GM23338 (cell line): Measurements from ENCODE around the gene RNF180. TPM values are rescaled to one million over a fixed set of nuclear protein-coding genes. Genes with fewer than 3 reads are reported as not detected.

Source experiments
- ATAC-seq: fragments of 200-7000 bp; cut with Tn5 transposase; 3 replicates; pipeline ENCODE4 v1.9.1; 2020
- DNase-seq: peaks from one replicate; pipeline ENCODE4 v3.0.0-alpha.2; 2015; ENCODE audit warnings: low spot score
- H2AFZ ChIP-seq: fragments of 200-600 bp; sonication (generic); 2 replicates; pipeline ENCODE4 v1.8.0; 2016; ENCODE audit warnings: antibody characterized with exemption, mild to moderate bottlenecking, moderate library complexity
- H3F3A ChIP-seq: fragments of 200-600 bp; sonication (generic); replicated peaks from 2 replicates; pipeline ENCODE4 v1.8.0; 2017; ENCODE audit warnings: antibody characterized with exemption, mixed run types, low read depth
- H3K27ac ChIP-seq: fragments of 200-600 bp; sonication (generic); 2 replicates; pipeline ENCODE4 v1.6.1; 2016; ENCODE audit warnings: low read depth
- H3K27me3 ChIP-seq: fragments of 200-600 bp; sonication (generic); 2 replicates; pipeline ENCODE4 v1.8.0; 2016; ENCODE audit warnings: mild to moderate bottlenecking, mixed run types, moderate library complexity; ENCODE audit not compliant: insufficient read depth
- H3K36me3 ChIP-seq: fragments of 200-600 bp; sonication (generic); 2 replicates; pipeline ENCODE4 v1.8.0; 2016; ENCODE audit warnings: mild to moderate bottlenecking; ENCODE audit not compliant: insufficient read depth
- H3K4me1 ChIP-seq: fragments of 200-600 bp; sonication (generic); 2 replicates; pipeline ENCODE4 v1.8.0; 2016; ENCODE audit warnings: mild to moderate bottlenecking, moderate library complexity; ENCODE audit not compliant: insufficient read depth
- H3K4me2 ChIP-seq: fragments of 200-600 bp; sonication (generic); 2 replicates; pipeline ENCODE4 v1.7.1; 2017; ENCODE audit warnings: mixed run types
- H3K4me3 ChIP-seq: fragments of 200-600 bp; sonication (generic); 2 replicates; pipeline ENCODE4 v1.6.1; 2016; ENCODE audit warnings: mixed run types
- H3K79me2 ChIP-seq: fragments of 200-600 bp; sonication (generic); replicated peaks from 2 replicates; pipeline ENCODE4 v1.8.0; 2017; ENCODE audit warnings: mild to moderate bottlenecking; ENCODE audit not compliant: insufficient read depth
- H3K9me2 ChIP-seq: fragments of 200-600 bp; sonication (generic); 2 replicates; pipeline ENCODE4 v1.8.0; 2017; ENCODE audit not compliant: insufficient read depth
- H4K20me1 ChIP-seq: fragments of 200-600 bp; sonication (generic); replicated peaks from 2 replicates; pipeline ENCODE4 v1.8.0; 2017; ENCODE audit warnings: mild to moderate bottlenecking; ENCODE audit not compliant: insufficient read depth
- H3K27ac Mint-ChIP-seq: 2 replicates; pipeline ENCODE4 v1.8.0; 2020; ENCODE audit warnings: inconsistent platforms, mild to moderate bottlenecking, moderate library complexity, mixed read lengths
- H3K27me3 Mint-ChIP-seq: 3 replicates; pipeline ENCODE4 v1.8.0; 2022; ENCODE audit warnings: low read depth, mild to moderate bottlenecking, moderate library complexity, mixed read lengths, inconsistent platforms; ENCODE audit not compliant: insufficient read depth, poor library complexity
- H3K36me3 Mint-ChIP-seq: 3 replicates; pipeline ENCODE4 v1.8.0; 2021; ENCODE audit warnings: low read depth, mild to moderate bottlenecking, inconsistent platforms, moderate library complexity, mixed read lengths
- H3K4me1 Mint-ChIP-seq: 3 replicates; pipeline ENCODE4 v1.8.0; 2020; ENCODE audit warnings: mild to moderate bottlenecking, inconsistent platforms, mixed read lengths
- H3K4me3 Mint-ChIP-seq: 3 replicates; pipeline ENCODE4 v1.8.0; 2021; ENCODE audit warnings: moderate library complexity, mild to moderate bottlenecking, inconsistent platforms, mixed read lengths
- H3K9me3 Mint-ChIP-seq: 3 replicates; pipeline ENCODE4 v1.8.0; 2020; ENCODE audit warnings: moderate library complexity, mild to moderate bottlenecking, inconsistent platforms, mixed read lengths
- CREB1 ChIP-seq: fragments of 250-450 bp; sonication (Bioruptor Pico); IDR thresholded peaks from 2 replicates; pipeline ENCODE4 v1.5.0; 2020; ENCODE audit warnings: low read depth, mild to moderate bottlenecking, moderate library complexity
- CTCF ChIP-seq, 2 experiments: fragments of 200-600 bp in 1 of 2; sonication (generic) in 1 of 2; conservative IDR thresholded peaks; 2 replicates each; pipeline versions ENCODE4 v1.5.1 to v1.6.1; 2016 to 2017; ENCODE audit warnings: antibody characterized with exemption in 2 of 2, low read depth in 2 of 2, mild to moderate bottlenecking in 2 of 2, moderate library complexity in 1 of 2
- EZH2 ChIP-seq: fragments of 200-600 bp; sonication (generic); IDR thresholded peaks from one replicate; pipeline ENCODE4 v1.8.0; 2017; ENCODE audit warnings: antibody characterized with exemption, mild to moderate bottlenecking, low read depth; ENCODE audit not compliant: unreplicated experiment
- EZH2phosphoT487 ChIP-seq: fragments of 200-600 bp; sonication (generic); IDR thresholded peaks from one replicate; pipeline ENCODE4 v1.8.1; 2018; ENCODE audit warnings: antibody characterized with exemption; ENCODE audit not compliant: unreplicated experiment
- POLR2AphosphoS5 ChIP-seq: IDR thresholded peaks from 2 replicates; pipeline ENCODE4 v1.6.1; 2016; ENCODE audit warnings: antibody characterized with exemption, low read depth
- REST ChIP-seq: IDR thresholded peaks from one replicate; pipeline ENCODE4 v1.6.1; 2018; ENCODE audit warnings: antibody characterized with exemption; ENCODE audit not compliant: unreplicated experiment
- polyA plus RNA-seq: library from polyadenylated mRNA; unstranded; fragments of >200 nt; fragmentation: Nextera tagmentation; extraction: Ambion mirVana; gene quantifications from 2 replicates; pipeline ENCODE4 v1.2.1, GENCODE V29; 2016
- total RNA-seq: library from RNA; depleted of rRNA; stranded (reverse); fragments of >200 nt; shearing (Covaris generic); gene quantifications from 2 replicates; pipeline ENCODE4 v1.2.3, GENCODE V29; 2014
- TF ChIP-seq, protein P1 (sequence below): fragments of 250-450 bp; sonication (Bioruptor Pico); IDR thresholded peaks from 2 replicates; pipeline ENCODE4 v1.5.0; 2020; ENCODE audit warnings: mild to moderate bottlenecking, moderate library complexity

RNF180 gene
- total and polyA plus RNA-seq, 2 experiments from 2014 or later: 2.0 to 4.2 TPM

- TF ChIP-seq EZH2phosphoT487: no peak
- no peak for TF ChIP-seq CTCF (conservative IDR thresholded peaks at IDR 0.05; ENCODE audit: low read depth in 2 of 2)
- TF ChIP-seq, protein P1, sequence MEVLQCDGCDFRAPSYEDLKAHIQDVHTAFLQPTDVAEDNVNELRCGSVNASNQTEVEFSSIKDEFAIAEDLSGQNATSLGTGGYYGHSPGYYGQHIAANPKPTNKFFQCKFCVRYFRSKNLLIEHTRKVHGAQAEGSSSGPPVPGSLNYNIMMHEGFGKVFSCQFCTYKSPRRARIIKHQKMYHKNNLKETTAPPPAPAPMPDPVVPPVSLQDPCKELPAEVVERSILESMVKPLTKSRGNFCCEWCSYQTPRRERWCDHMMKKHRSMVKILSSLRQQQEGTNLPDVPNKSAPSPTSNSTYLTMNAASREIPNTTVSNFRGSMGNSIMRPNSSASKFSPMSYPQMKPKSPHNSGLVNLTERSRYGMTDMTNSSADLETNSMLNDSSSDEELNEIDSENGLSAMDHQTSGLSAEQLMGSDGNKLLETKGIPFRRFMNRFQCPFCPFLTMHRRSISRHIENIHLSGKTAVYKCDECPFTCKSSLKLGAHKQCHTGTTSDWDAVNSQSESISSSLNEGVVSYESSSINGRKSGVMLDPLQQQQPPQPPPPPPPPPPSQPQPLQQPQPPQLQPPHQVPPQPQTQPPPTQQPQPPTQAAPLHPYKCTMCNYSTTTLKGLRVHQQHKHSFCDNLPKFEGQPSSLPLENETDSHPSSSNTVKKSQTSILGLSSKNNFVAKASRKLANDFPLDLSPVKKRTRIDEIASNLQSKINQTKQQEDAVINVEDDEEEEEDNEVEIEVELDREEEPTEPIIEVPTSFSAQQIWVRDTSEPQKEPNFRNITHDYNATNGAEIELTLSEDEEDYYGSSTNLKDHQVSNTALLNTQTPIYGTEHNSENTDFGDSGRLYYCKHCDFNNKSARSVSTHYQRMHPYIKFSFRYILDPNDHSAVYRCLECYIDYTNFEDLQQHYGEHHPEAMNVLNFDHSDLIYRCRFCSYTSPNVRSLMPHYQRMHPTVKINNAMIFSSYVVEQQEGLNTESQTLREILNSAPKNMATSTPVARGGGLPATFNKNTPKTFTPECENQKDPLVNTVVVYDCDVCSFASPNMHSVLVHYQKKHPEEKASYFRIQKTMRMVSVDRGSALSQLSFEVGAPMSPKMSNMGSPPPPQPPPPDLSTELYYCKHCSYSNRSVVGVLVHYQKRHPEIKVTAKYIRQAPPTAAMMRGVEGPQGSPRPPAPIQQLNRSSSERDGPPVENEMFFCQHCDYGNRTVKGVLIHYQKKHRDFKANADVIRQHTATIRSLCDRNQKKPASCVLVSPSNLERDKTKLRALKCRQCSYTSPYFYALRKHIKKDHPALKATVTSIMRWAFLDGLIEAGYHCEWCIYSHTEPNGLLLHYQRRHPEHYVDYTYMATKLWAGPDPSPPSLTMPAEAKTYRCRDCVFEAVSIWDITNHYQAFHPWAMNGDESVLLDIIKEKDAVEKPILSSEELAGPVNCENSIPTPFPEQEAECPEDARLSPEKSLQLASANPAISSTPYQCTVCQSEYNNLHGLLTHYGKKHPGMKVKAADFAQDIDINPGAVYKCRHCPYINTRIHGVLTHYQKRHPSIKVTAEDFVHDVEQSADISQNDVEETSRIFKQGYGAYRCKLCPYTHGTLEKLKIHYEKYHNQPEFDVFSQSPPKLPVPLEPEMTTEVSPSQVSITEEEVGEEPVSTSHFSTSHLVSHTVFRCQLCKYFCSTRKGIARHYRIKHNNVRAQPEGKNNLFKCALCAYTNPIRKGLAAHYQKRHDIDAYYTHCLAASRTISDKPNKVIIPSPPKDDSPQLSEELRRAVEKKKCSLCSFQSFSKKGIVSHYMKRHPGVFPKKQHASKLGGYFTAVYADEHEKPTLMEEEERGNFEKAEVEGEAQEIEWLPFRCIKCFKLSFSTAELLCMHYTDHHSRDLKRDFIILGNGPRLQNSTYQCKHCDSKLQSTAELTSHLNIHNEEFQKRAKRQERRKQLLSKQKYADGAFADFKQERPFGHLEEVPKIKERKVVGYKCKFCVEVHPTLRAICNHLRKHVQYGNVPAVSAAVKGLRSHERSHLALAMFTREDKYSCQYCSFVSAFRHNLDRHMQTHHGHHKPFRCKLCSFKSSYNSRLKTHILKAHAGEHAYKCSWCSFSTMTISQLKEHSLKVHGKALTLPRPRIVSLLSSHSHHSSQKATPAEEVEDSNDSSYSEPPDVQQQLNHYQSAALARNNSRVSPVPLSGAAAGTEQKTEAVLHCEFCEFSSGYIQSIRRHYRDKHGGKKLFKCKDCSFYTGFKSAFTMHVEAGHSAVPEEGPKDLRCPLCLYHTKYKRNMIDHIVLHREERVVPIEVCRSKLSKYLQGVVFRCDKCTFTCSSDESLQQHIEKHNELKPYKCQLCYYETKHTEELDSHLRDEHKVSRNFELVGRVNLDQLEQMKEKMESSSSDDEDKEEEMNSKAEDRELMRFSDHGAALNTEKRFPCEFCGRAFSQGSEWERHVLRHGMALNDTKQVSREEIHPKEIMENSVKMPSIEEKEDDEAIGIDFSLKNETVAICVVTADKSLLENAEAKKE: no peak
- no peak for TF ChIP-seq CREB1 (CRISPR knock-in tag)
These were observed 16.4 kb upstream of the RNF180 start (continued) for GRCh38 chr5:64149268-64149667.

DNA sequence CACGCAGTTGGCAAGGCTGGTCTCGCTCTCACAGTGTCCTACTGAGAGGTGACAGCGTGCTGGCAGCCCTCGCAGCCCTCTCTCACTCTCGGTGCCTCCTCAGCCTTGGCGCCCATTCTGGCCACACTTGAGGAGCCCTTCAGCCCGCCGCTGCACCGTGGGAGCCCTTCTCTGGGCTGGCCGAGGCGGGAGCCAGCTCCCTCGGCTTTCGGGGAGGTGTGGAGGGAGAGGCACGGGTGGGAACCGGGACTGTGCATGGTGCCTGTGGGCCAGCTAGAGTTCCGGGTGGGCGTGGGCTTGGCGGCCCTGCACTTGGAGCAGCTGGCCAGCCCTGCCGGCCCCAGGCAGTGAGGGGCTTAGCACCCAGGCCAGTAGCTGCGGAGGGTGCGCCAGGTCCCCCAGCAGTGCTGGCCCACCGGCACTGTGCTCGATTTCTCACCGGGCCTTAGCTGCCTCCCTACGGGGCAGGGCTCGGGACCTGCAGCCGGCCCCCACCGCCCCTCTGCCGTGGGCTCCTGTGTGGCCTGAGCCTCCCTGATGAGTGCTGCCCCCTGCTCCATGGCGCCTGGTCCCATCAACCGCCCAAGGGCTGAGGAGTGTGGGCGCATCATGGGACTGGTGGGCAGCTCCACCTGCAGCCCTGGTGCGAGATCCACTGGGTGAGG is 15.7 kb upstream of the RNF180 start:
- no peaks in the 10 kb centered on the region for H3F3A ChIP-seq
- H3K36me3 ChIP-seq: no peaks in the 10 kb centered on the region
- no peak for DNase-seq
- ATAC-seq: no peak
- Mint-ChIP-seq H3K27me3 (no peaks in the 10 kb centered on the region), H3K36me3 (peaks cover 15% of the 10 kb centered on the region), H3K4me1 (peaks cover 4% of the 10 kb centered on the region), H3K9me3 (peaks cover 39% of the 10 kb centered on the region), H3K27ac (no peak overlapping the region), H3K4me3 (no peak overlapping the region)
- no peak overlapping the region for H3K4me2 ChIP-seq
- H3K4me3 ChIP-seq: no peak overlapping the region
- H3K27me3 ChIP-seq: no peaks in the 10 kb centered on the region
- no peaks in the 10 kb centered on the region for H3K4me1 ChIP-seq
- peaks cover under 1% of the 10 kb centered on the region; the same call in 1 of the 2 replicates for H3K9me2 ChIP-seq
- no peaks in the 10 kb centered on the region for H4K20me1 ChIP-seq
- no peak overlapping the region for H2AFZ ChIP-seq
- TF ChIP-seq REST: no peak
- TF ChIP-seq EZH2: no peak
- TF ChIP-seq CTCF (conservative IDR thresholded peaks at IDR 0.05; ENCODE audit: low read depth in 2 of 2): no peak
- no peak for TF ChIP-seq POLR2AphosphoS5
- TF ChIP-seq EZH2phosphoT487: no peak
- TF ChIP-seq CREB1 (CRISPR knock-in tag): no peak
- H3K79me2 ChIP-seq: no peaks in the 10 kb centered on the region
- no peak overlapping the region for H3K27ac ChIP-seq
